ENCODE measurements around the gene ISYNA1.

DNA sequence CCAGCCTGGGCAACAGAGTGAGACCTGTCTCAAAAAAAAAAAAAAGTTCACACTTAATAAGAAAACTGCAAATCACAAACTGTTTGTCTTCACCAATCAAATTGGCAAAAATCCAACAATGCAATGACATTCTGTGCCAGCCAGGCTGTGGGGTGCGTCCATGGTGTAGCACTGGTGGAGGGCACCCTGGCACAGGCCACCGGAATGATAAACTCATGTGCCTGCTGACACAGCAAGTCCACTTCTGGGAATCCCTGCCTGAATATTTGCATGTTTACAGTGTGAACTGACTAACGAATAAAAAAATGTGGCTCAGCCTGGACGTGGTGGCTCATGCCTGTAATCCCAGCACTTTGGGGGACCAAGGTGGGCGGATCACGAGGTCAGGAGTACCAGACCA is 38.9 kb downstream of the ISYNA1 start:
- TF ChIP-seq, protein P1, sequence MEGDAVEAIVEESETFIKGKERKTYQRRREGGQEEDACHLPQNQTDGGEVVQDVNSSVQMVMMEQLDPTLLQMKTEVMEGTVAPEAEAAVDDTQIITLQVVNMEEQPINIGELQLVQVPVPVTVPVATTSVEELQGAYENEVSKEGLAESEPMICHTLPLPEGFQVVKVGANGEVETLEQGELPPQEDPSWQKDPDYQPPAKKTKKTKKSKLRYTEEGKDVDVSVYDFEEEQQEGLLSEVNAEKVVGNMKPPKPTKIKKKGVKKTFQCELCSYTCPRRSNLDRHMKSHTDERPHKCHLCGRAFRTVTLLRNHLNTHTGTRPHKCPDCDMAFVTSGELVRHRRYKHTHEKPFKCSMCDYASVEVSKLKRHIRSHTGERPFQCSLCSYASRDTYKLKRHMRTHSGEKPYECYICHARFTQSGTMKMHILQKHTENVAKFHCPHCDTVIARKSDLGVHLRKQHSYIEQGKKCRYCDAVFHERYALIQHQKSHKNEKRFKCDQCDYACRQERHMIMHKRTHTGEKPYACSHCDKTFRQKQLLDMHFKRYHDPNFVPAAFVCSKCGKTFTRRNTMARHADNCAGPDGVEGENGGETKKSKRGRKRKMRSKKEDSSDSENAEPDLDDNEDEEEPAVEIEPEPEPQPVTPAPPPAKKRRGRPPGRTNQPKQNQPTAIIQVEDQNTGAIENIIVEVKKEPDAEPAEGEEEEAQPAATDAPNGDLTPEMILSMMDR (conservative IDR thresholded peaks at IDR 0.05; ENCODE audit: low read depth in 2 of 2) = no peak
- TF ChIP-seq, protein P2, sequence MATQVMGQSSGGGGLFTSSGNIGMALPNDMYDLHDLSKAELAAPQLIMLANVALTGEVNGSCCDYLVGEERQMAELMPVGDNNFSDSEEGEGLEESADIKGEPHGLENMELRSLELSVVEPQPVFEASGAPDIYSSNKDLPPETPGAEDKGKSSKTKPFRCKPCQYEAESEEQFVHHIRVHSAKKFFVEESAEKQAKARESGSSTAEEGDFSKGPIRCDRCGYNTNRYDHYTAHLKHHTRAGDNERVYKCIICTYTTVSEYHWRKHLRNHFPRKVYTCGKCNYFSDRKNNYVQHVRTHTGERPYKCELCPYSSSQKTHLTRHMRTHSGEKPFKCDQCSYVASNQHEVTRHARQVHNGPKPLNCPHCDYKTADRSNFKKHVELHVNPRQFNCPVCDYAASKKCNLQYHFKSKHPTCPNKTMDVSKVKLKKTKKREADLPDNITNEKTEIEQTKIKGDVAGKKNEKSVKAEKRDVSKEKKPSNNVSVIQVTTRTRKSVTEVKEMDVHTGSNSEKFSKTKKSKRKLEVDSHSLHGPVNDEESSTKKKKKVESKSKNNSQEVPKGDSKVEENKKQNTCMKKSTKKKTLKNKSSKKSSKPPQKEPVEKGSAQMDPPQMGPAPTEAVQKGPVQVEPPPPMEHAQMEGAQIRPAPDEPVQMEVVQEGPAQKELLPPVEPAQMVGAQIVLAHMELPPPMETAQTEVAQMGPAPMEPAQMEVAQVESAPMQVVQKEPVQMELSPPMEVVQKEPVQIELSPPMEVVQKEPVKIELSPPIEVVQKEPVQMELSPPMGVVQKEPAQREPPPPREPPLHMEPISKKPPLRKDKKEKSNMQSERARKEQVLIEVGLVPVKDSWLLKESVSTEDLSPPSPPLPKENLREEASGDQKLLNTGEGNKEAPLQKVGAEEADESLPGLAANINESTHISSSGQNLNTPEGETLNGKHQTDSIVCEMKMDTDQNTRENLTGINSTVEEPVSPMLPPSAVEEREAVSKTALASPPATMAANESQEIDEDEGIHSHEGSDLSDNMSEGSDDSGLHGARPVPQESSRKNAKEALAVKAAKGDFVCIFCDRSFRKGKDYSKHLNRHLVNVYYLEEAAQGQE (IDR thresholded peaks at IDR 0.05; ENCODE audit: unreplicated experiment) = no peak
- no peak for TF ChIP-seq POLR2AphosphoS5 (IDR thresholded peaks at IDR 0.05; ENCODE audit: low read depth)
- TF ChIP-seq EZH2phosphoT487 (IDR thresholded peaks at IDR 0.05; ENCODE audit: unreplicated experiment) = no peak
- TF ChIP-seq EZH2 (IDR thresholded peaks at IDR 0.05; ENCODE audit: low read depth, unreplicated experiment) = no peak
- TF ChIP-seq JUNB (IDR thresholded peaks at IDR 0.05; ENCODE audit: unreplicated experiment) = no peak
